Raji (cell line): ENCODE results near the gene UBXN11.

Source experiments
- POLR2A ChIP-seq: IDR thresholded peaks from 2 replicates; pipeline ENCODE4 v1.6.1; 2011; ENCODE audit warnings: low read depth, low read length, control low read depth; ENCODE audit not compliant: insufficient read depth

The UBXN11 gene

DNA sequence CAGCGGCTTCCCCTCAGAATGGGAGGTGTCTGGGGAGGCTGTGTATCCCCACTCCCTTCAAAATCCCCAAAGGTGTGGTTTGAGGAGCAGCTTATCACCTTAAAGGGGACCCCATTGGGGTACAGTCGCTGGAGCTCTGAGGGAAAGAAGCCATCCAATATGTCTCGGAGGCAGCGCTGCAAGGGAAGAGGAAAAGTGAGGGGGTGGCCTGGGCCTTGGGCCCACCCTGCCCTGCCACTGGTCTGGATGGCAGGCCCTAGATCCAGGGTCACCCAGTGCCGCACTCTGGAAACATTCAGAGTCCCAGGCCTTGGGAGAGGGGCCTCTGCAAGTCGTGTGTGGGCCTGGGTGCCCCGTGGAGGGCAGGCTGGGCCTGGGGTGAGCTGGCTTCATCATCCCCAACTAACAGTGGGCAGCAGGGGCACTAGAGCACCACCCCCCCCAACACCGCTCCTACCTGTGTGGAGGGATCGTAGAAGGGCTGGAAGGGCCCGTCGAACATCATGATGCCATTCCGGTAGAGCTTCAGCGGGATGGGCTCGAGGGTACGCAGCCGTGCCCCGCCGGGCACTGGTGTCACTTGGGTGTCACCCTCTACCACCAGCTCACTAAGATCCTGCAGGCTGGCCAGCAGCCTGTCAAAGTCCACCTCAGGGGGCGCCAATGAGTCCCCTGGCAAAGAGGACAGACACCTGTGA, 20.9 kb downstream of the UBXN11 start:
- no peak for TF ChIP-seq POLR2A

DNA sequence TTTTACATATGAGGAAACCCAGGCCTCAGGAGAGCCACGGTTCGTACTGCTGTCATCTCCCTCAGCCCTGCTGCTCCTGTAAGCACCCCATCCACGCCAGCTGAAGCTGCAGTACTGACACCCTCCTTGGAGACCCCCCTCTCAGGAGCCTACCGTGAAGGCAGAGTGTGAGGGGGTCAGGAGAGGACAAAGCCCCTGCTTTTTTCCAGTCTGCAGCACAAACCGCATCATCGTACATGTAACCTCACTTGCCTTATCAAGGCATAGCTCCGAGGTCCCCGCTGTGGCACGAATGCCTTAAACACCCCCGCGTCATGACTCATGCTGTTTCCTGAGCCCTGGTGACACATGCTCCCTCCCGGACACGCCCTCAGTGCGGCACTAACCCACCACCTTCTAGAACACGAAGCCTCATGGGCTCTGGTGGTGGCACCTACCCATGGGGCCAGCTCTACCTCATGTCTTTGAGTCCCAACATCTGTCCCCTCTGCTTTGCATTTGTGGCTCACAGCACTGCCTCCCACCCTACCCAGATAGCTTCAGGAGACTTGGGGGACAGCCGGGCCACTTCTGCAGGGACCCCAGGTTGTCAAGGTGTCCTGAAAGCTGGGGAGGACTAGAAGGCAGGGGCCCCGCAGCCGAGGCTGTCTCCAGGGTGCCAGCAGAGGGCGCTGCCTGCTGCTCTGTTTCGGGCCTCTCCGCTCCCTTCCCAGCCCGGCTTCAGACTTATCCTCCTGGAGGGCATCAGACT, 21.7 kb downstream of the UBXN11 start:
- no peak for TF ChIP-seq POLR2A

DNA sequence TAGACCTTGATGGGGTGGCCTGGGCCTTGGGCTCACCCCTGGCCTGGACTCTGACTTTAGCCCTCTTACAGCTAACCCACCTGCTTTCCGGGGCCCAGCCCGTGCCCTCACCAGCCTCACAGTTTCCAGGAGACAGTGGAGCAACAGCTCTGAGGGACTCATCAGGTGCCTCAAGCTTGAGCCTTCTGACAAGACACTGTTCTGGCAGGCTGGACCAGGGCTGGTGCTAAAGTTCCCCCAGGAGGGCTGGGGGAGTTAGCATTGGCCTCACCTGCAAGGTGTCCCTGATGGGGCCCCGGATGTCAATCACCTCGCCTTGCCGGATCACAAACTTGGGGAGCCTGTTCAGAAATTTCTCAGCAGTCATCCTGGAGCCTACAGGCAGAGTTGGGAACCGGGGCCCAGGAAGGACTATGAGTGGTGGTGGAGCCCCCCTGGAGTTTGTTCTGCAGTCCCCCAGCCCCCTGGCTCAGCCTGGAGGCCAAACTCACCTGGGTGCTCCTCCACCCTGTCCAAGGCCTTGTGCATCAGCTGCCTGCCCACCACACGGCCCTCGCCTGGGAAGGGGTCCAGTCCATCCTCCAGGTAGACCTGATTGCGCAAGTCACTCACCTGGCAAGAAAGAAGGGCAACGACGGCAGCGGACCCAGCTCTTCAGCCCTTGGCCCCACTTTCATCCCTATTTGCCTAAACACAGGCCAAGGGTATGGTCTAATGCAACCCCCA, 22.4 kb downstream of the UBXN11 start:
- no peak for TF ChIP-seq POLR2A

DNA sequence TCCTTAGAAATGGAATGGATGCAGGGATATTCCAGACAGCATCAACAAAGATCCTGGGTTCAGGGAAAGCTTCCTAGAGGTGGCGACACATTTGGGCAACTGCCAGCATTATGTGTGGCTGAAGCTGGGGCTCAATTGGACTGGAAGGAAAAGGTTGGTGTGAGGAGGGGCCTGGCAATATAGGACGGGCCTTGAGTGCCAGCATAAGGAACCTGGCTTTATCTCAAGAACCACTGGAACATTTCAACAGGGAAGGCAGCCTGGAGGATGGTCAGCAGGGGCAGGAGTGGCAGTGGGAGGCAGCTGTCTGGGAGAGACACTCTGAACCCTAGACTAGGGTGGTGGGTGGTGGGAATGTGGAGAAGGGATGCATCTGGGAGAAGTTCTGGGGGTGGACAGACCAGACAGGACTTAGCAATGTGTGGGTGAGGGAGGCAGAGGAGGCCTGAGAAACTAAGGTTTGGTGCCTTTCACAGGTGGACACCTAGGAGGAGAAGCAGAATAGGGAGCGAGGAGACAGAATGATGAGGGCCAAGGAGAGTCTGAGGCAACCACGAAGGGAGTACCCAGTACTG, 23.1 kb downstream of the UBXN11 start:
- no peak for TF ChIP-seq POLR2A

DNA sequence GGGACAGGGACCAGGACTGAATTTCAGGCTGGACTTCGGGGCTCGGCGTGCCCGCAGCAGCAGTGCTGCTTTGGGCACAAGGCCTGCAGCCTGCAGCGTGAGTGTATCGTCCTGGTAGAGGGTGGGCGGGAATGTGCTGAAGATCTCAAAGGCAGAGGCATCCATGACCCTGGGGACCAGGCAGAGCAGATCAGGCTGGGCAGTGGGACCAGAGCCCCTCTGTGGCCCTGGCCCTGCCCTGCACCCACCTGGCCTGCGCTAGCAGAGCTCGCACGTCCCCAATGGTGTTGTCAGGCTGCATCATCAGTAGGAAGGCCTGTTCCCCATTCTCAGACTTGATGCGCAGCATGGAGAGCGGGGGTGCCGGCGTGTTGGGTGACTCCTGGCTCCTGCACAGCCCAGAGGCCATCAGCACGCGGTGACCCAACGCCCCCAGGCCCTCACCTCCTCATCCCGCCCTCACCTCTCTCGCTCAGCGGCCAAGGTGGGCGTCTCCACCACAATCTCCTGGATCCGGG, 24.0 kb downstream of the UBXN11 start:
- no peak for TF ChIP-seq POLR2A

DNA sequence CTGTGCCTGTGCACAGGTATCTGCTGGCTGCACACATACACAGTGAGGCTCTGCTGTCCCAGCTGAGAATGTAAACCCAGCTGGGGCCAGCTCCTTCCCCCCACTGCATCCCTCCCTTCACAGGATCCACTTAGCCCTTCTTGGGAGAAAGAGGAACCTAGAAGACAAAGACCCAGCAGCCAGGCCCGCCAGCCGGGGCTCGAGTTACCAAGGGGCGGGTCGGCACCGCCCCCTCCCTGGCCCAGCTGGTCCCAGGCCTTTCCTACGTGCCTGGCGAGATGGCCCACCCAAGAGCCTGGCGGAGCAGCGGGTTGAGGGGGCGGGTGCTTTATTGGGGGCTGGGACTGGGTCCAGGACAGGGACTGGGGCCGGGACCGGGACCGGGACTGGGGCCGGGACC, 24.5 kb downstream of the UBXN11 start:
- TF ChIP-seq POLR2A, result no peak

DNA sequence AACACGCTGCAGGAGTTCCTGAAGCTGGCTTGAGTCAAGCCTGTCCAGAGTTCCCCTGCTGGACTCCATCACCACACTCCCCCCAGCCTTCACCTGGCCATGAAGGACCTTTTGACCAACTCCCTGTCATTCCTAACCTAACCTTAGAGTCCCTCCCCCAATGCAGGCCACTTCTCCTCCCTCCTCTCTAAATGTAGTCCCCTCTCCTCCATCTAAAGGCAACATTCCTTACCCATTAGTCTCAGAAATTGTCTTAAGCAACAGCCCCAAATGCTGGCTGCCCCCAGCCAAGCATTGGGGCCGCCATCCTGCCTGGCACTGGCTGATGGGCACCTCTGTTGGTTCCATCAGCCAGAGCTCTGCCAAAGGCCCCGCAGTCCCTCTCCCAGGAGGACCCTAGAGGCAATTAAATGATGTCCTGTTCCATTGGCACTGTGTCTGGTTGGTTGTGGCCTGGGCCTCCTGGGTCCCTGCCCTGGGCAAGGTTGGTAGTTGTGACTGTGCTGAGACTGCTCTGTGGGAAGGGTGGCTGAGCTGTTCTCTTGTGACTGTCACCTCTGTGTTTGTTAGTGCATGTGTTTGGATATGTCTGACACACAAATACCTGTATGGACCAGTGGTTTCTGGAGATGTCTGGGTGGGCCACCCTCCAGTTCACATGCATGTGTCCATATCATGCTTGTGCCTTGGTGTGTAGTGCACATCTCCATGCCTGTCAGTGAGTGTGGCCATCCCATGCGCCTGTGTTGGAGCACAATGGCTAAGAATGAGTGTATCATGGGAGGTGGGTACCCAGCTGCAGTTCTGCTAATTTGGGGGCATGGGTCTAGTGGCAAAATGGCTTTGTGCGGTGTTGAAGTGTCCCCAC, 25.1 kb downstream of the UBXN11 start:
- no peak for TF ChIP-seq POLR2A

DNA sequence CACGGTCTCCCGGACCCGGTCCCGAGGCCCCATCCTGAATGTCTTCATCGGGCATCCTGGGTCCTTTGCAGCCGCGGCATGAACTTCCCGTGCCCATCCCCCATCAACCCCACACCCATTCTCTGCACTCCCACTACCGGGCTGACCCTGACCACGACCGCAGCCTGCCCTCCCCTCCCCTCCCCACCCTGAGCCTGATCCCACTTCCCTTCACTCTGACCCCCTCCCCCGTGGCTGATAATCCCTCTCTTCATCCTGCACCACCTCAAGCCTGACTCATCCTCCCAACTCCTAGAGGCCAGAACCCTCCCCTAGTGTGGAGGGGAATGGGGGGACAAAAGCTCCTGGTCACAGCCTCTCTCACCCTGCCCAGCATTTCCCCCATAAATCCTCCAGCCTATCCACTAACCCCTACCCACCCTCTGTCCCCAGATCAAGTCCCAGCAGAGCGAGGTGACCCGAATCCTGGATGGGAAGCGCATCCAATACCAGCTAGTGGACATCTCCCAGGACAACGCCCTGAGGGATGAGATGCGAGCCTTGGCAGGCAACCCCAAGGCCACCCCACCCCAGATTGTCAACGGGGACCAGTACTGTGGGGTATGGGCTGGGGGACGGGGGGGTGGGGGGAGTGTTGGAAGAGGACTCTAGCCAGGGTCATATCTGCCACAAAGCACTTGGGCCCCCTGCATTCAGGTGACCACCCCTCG, 25.9 kb downstream of the UBXN11 start:
- TF ChIP-seq POLR2A, result no peak

DNA sequence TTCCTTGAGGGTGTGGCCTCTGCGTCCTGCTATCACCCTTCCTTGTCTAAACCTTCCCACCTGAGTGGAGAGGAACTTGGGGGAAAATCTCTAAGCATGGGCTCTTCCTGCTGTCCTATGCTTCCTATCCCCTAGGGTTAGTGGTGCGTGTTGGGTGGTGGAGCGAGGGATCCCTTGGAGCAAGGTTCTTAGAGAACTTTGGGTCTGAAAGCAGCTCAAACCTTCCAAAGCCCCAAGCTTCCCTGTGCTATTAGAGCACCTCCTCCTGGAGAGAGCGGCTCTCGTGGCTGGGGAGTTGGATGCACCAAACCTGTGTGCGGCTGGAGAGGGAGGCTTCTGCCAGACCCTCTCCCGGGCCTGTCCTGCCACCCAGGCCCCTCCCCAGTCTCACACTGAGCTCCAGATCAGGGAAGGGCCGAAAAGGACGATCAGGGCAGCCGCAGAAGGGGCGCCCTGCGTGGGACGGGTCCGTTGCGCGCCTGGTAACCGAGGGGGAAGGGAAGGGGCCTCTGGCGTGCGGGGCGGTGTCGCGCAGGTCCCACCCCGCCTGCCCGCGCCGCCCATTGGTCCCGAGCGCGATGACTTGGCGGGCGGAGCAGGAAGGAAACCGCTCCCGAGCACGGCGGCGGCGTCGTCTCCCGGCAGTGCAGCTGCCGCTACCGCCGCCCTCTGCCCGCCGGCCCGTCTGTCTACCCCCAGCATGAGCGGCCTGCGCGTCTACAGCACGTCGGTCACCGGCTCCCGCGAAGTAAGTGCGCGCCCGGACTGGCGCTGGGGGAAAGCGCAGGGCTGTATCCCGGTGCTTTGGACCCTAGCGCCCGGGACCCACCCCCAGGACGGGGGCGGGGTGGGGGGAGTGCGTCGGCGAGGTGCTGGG, 26.7 kb downstream of the UBXN11 start, which contains the start of gene SH3BGRL3:
SH3BGRL3 (plus strand) TSS at position 631 of the 877 bp plus-strand sequence; CDS start at position 701, 70 bp downstream.
- TF ChIP-seq POLR2A, result peak; percentile 80

DNA sequence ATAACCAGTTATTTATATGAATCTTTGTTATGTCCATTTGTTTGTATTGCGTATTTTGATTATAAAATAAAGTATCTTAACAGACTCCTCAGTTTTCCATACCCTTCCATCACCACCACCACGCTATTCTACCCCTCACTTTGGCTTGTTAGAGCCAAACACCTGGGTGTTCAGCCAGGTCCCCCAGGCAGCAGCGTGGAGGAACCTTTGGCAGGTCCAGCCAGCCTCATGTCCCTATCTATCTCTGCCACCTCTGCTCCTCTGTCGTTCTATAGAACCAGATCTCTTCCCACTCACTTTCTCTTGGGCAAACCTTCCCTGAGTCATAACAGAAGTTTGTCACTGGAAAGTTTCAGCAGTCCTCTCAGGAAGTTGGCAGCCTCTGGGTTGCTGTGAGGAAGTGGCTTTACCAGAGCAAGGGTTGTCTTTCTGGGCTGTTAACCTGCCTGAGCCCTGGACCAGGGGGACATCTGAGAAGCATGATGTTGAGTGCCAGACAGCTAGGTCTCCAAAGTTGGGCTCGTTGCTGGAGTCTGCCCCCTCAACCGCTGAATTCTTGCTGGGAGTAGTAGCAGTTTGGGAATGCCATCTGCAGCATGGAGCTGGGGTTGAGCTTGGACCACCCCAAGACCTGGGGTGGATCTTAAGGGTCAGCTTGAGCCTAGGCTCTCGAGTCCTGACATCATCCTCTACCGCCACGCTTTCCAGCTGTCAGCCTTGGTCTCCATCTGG, 27.5 kb downstream of the UBXN11 start:
- TF ChIP-seq POLR2A, result no peak

DNA sequence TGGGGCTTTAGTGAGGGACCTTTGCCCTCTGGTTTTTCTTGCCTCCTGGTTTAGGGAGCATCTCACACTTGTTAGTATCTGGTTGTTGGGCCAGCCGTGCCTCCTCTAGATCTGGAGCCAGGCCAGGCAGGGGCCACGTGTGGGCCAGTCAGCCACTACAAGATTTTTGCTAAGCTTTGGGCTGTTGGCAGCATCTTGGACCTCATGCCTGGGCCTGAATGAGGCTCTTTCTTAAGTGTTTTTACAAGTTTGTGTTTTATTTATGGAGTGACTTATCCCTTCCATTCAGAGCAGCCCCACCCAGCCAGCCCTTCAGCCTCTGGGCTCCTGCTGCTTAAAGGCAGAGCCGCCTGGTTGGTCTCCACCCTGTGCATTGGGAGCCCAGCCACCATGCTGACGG, 28.1 kb downstream of the UBXN11 start:
- no peak for TF ChIP-seq POLR2A

DNA sequence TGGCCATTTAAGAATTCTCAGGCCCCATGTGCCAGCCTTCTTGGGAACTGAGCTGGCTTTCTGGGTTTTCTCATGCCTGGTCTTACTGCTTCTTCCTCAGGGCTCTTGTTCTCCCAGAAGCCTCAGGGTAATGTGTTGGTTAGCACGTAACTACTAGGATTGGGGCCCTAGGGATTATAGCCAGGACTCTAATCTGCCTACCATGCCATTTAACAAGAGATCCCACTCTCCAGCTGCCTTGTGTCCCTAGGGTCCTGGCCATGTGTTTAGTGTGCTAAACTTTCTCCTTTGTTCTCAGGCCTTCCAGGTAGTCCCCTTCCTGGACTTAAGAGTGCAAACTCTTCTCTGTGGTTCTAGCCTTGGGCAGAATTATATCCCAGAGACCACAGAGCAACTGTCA, 28.7 kb downstream of the UBXN11 start:
- TF ChIP-seq POLR2A, result no peak
